NCI-H446 (cell line): ENCODE results near the gene NPC1.
"Not testable (repeated sequence)": the region's sequence is repeated elsewhere in the genome, so short reads cannot be mapped to it uniquely, and the experiment has no call there.

ENCODE experiments used
- DNase-seq, 2 experiments: peaks; one replicate each; lab custom pipeline; 2025; lab: John Stamatoyannopoulos, UW

NPC1 gene

GRCh38 chr18:23609390-23610023, 23.2 kb upstream of the NPC1 start:
- DNase-seq: no peak

- DNase-seq: no peak
Measured at GRCh38 chr18:23608211-23608610, 21.9 kb upstream of the NPC1 start.

DNA sequence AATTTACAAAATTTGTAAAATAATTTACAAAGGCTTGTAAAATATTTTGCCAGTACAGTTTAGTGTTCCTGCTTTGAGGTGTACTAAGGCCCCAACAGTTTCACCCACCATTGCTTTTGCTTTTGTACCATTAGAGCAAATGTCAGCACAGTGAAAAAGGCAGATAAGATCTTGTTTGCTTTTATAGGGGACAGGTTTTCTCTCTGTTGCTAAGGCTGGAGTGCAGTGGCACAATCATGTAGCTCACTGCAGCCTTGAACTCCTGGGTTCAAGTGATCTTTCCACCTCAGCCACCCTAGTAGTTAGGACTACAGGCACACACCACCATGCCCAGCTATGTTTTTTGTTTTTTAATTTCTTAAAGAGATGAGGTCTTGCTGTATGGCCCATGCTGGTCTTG, 19.6 kb upstream of the NPC1 start:
- DNase-seq: no peak

- DNase-seq: no peak
Measured at GRCh38 chr18:23599809-23600208, 13.5 kb upstream of the NPC1 start.

GRCh38 chr18:23596183-23596582, 9.9 kb upstream of the NPC1 start:
- no peak for DNase-seq

DNA sequence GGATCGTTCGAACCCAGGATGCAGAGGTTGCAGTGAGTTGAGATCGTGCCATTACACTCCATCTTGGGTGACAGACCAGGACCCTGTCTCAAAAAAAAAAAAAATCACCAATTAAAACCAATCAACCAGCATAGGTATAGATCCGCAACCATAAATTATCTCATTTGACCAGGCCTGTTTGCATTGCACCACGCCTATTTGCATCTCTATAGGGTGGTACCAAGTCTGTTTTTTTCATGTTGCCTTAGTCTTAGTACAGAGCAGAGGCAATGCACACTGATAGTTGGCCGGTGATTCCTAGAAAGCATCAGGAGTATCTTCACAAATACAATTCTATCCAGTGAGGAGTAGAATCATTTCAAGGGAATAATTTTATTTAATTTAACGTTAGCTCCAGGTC, 9.3 kb upstream of the NPC1 start:
- no peak for DNase-seq

DNA sequence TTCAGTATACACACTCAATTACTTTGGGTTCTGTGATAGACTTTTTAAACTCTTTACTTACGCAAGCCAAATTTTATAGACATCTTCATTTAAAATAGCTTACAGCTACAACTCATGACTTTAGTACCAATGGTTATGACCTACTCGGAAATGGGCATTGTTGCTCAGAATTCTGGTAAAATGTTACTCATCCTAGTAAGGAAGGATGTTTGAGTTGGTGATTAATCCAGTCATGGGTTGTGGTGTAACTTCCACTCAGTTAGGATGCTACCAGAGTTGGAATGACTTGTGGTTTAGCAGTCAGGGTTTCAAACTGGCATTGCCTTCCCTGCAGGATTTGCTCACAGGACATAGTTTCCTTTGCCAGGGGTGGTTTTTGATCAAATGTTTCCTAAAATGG, 7.4 kb upstream of the NPC1 start:
- no peak for DNase-seq

GRCh38 chr18:23592911-23593310, 6.6 kb upstream of the NPC1 start:
- no peak for DNase-seq

GRCh38 chr18:23591011-23591410, 4.7 kb upstream of the NPC1 start:
- DNase-seq: no peak

DNA sequence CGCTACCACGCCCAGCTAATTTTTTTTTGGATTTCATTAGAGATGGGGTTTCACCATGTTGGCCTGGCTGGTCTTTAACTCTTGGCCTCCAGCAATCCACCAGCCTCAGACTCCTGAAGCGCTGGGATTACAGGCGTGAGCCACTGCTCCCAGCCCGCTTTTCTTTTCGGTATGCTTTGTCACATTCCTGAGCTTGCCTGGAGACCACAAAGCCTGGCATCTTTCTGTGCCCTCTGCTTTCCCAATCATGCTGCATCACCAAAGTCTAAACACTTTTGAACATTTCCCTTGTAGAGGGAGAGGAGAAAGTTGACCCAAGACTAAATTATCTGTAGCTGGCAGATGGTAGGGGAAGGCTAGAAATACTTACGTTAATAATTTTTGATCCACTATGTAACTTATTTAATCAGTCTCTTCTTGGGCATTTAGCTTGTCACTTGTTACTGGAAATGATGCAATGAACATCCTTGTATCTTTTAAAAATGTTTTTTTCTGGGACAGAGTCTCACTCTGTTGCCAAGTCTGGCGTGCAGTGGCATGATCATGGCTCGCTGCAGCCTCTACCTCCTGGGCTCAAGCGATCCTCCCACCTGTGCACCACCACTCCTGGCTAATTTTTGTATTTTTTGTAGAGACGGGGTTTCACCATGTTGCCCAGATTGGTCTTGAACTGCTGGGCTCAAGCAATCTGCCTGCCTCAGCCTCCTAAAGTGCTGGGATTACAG, 2.7 kb upstream of the NPC1 start:
- DNase-seq: no peak

- DNase-seq: no peak
Measured at GRCh38 chr18:23587220-23587642, 925 bp upstream of the NPC1 start.

GRCh38 chr18:23585897-23586248, 433 bp downstream of the NPC1 start:
- no peak for DNase-seq

- no peak for DNase-seq
Measured at GRCh38 chr18:23585007-23585871, 1.1 kb downstream of the NPC1 start.

DNA sequence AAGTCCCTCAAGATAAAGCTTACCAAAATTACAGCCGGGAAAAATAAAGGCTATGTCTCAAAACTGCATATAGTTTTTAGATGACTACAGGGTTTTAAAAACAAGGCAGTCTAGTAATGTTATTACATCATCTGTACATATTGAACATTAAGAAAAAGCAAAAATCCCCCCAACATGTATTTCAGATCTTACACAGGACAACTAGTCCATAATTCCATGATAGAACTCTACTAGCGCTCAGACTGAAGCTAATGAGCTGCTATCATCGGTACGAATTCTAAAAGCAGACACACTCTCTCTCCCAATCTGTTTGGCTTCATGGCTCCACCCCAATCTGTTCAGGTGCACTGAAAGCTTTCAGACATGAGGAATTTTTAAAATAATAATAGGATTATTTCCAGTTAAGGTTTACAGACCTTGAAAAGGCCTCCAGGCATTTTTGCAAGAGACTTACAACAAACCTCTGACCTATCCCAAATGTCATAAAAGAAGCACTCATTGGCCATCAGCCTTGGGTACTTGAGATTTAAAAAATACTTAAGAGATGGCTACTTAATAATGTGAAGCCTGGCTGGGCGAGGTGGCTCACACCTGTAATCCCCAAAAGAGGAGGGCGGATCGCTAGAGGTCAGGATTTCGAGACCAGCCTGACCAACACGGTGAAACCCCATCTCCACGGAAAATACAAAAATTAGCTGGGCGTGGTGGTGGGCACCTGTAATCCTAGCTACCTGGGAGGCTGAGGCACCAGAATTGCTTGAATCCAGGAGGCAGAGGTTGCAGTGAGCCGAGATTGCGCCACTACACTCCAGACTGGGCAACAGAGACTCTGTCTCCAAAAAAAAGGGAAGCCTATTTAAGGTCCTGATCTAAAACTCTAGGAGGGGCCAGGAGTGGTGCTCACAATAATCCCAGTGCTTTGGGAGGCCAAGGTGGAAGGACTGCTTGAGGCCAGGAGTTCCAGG, 2.0 kb downstream of the NPC1 start:
- DNase-seq: no peak

- no peak for DNase-seq
Measured at GRCh38 chr18:23583071-23583865, 3.0 kb downstream of the NPC1 start.

DNA sequence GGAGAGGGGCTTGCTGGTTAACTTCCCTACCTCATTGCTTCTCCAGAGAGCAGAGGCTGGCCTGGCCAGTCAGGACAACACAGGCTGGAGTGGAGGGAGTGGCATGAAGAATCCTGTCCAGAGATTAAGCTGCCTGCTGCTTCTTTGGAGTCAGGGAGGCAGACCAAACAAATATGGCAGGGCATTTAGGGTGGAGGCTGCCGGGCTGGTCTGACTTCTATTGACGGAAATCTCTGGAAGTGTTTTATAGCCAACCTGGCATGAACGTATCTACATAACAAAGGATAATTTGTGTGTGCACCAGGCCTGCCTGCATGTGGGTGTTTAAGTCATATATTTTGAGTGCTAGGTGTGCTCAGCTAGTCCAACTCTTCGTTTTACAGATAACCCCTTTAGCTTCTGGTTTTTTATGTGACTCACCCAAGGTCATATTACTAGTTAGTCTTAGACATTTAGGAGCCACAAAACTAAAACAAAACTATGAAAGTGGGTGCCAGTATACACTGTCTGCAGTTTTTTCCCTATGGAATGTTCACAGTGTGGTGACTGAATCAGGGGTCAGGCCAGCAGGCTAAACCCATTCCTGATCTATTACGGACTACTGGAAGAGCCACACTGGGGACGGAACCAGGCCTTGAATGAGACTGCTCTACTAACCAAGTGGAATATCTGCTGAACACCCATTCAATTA, 5.5 kb downstream of the NPC1 start:
- no peak for DNase-seq

- DNase-seq: no peak
Measured at GRCh38 chr18:23578891-23579653, 7.2 kb downstream of the NPC1 start.

DNA sequence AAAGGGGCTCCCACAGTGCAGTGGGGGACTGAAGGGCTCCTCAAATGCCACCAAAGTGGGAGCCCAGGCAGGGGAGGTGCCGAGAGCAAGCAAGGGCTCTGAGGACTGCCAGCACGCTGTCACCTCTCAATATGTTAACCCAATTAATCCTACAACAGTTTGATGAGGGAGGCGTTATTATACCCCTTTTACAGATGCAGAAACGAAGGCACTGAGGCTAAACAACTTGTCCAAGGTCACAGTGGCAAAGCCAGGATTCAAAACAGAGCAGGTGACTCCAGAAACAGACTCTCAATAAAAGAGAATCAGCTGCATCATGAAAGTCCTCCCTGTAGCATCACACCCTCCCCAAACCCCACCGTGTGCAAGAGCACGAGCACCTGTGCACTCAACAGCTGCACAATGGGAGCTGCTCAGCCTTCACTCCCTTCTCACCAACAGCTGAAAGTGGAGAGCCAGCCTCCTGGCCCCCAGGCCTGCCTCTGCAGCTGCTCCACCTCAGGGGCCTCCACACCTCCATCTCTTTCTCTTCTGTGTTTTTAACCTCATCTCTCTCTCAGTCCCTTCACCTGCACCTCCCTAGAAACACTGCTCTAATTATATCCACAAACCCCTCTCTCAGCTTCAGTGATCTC, 8.1 kb downstream of the NPC1 start:
- DNase-seq: no peak

GRCh38 chr18:23577521-23577920, 8.8 kb downstream of the NPC1 start:
- DNase-seq: not testable (repeated sequence)
